ENCODE measurements around the gene THAP4.

- TF ChIP-seq CTCF (IDR thresholded peaks at IDR 0.05; ENCODE audit: low read depth, low read length) (no peak), EZH2phosphoT487 (IDR thresholded peaks at IDR 0.05; ENCODE audit: low read depth) (no peak)
Measured at GRCh38 chr2:241655516-241656189, 18.7 kb upstream of the THAP4 start.
